ENCODE data around the gene GRIA3. TPM values are rescaled to one million over a fixed set of nuclear protein-coding genes. Genes with fewer than 3 reads are reported as not detected.

The GRIA3 gene
- total RNA-seq, 1 experiment from 2014 or later = not detected

DNA sequence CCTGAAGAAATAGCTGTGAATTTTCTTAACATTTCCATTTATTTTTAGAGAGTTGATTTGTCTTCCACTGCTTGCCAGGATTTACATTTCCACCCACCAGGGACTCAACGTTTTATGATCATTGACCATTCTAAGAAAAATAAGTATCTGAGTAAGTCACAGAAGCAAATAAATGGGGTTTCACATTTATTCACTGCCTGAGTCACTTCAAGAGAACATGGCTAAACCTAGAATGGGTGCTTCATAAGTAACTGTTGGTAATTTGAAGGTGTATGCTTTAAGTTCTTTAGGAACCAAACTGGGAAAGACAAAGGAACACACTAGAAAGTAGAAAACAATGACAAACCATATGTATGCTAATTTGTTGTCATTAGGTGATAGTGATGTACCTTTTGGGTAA is 43.2 kb upstream of the GRIA3 start:
- Histone ChIP-seq H3K4me3 (no peak overlapping the region), H3K9me3 (ENCODE audit: insufficient read depth, low read depth) (no peaks in the 10 kb centered on the region), H3K4me2 (no peak overlapping the region), H3F3A (ENCODE audit: insufficient read depth, low read depth) (no peaks in the 10 kb centered on the region), H4K20me1 (ENCODE audit: insufficient read depth) (no peaks in the 10 kb centered on the region), H3K4me1 (replicated peaks; ENCODE audit: insufficient read depth) (no peaks in the 10 kb centered on the region), H3K79me2 (ENCODE audit: low read depth) (no peaks in the 10 kb centered on the region), H3K9me2 (ENCODE audit: insufficient read depth) (no peaks in the 10 kb centered on the region), H3K27ac (no peak overlapping the region), H3K36me3 (ENCODE audit: low read depth) (no peaks in the 10 kb centered on the region), H2AFZ (no peak overlapping the region), H3K27me3 (ENCODE audit: insufficient read depth, low read depth) (no peaks in the 10 kb centered on the region)
- no peak for TF ChIP-seq EZH2 (IDR thresholded peaks at IDR 0.05; ENCODE audit: low read depth)
- no TSS peak for BruUV-seq (replicated peaks)
- ChIA-PET CTCF (no interaction called here), POLR2A (ENCODE audit: unreplicated experiment) (no interaction called here)
- no peak for DNase-seq
- intact Hi-C loops (cut with micrococcal nuclease; ENCODE audit: unreplicated experiment) = no loop called here

DNA sequence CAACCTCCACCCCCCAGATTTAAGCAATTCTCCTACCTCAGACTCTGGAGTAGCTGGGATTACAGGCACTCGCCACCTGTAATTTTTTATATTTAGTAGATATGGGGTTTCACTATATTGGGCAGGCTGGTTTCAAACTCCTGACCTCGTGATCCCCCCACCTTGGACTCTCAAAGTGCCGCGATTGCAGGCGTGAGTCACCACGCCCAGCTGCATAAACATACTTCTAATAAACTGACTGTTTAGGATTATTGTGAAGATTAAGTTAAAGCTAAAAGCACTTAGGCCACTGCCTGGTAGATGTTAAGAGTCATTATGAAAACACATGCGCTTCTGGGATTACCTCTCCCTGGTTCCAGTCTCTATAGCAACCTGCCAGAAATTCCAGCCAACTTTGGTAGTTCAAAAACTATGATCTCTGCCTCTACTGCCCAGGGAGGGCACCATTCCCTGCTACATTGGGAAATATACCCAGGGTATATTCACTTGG is 30.2 kb upstream of the GRIA3 start:
- DNase-seq = no peak
- Histone ChIP-seq H4K20me1 (ENCODE audit: insufficient read depth) (no peaks in the 10 kb centered on the region), H3F3A (ENCODE audit: insufficient read depth, low read depth) (no peaks in the 10 kb centered on the region), H3K4me1 (replicated peaks; ENCODE audit: insufficient read depth) (no peaks in the 10 kb centered on the region), H3K9me3 (ENCODE audit: insufficient read depth, low read depth) (no peaks in the 10 kb centered on the region), H2AFZ (no peak overlapping the region), H3K27ac (no peak overlapping the region), H3K79me2 (ENCODE audit: low read depth) (no peaks in the 10 kb centered on the region), H3K27me3 (ENCODE audit: insufficient read depth, low read depth) (no peaks in the 10 kb centered on the region), H3K4me2 (no peak overlapping the region), H3K4me3 (no peak overlapping the region), H3K36me3 (ENCODE audit: low read depth) (no peaks in the 10 kb centered on the region), H3K9me2 (ENCODE audit: insufficient read depth) (no peaks in the 10 kb centered on the region)
- CTCF ChIA-PET = no interaction called here
- no TSS peak for BruUV-seq (replicated peaks)
- TF ChIP-seq EZH2 (IDR thresholded peaks at IDR 0.05; ENCODE audit: low read depth) = no peak
- TF ChIP-seq, protein P1, sequence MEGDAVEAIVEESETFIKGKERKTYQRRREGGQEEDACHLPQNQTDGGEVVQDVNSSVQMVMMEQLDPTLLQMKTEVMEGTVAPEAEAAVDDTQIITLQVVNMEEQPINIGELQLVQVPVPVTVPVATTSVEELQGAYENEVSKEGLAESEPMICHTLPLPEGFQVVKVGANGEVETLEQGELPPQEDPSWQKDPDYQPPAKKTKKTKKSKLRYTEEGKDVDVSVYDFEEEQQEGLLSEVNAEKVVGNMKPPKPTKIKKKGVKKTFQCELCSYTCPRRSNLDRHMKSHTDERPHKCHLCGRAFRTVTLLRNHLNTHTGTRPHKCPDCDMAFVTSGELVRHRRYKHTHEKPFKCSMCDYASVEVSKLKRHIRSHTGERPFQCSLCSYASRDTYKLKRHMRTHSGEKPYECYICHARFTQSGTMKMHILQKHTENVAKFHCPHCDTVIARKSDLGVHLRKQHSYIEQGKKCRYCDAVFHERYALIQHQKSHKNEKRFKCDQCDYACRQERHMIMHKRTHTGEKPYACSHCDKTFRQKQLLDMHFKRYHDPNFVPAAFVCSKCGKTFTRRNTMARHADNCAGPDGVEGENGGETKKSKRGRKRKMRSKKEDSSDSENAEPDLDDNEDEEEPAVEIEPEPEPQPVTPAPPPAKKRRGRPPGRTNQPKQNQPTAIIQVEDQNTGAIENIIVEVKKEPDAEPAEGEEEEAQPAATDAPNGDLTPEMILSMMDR (conservative IDR thresholded peaks at IDR 0.05) = no peak
- intact Hi-C loops (cut with micrococcal nuclease; ENCODE audit: unreplicated experiment) = no loop called here
- POLR2A ChIA-PET (ENCODE audit: unreplicated experiment) = no interaction called here

DNA sequence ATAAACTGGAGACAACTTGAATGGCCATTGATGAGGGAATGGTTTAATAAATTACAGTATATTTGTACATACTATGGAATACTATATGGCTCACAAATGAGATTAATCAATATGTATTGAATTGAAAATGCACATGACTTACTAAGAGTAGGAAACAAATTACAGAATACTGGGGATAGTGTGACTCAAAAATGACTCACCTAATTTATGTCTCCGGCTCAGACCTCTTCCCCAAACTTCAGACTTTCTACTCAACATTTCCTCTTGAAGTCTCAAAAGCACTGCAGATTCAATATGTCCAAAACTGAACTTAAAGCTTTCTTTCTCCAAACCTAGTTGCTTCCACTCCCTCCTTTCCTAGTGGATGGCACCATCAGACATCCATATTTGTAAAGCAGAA is 28.8 kb upstream of the GRIA3 start:
- intact Hi-C loops (cut with micrococcal nuclease; ENCODE audit: unreplicated experiment) = no loop called here
- no peaks in the 10 kb centered on the region for H3K36me3 ChIP-seq (ENCODE audit: low read depth)
- H3K9me3 ChIP-seq (ENCODE audit: insufficient read depth, low read depth) = no peaks in the 10 kb centered on the region
- H3K4me3 ChIP-seq = no peak overlapping the region
- H3K27ac ChIP-seq = no peak overlapping the region
- no peak overlapping the region for H2AFZ ChIP-seq
- H3K27me3 ChIP-seq (ENCODE audit: insufficient read depth, low read depth) = no peaks in the 10 kb centered on the region
- no peaks in the 10 kb centered on the region for H3K79me2 ChIP-seq (ENCODE audit: low read depth)
- no peaks in the 10 kb centered on the region for H3F3A ChIP-seq (ENCODE audit: insufficient read depth, low read depth)
- H3K4me2 ChIP-seq = no peak overlapping the region
- no peak for DNase-seq
- H4K20me1 ChIP-seq (ENCODE audit: insufficient read depth) = no peaks in the 10 kb centered on the region
- no peaks in the 10 kb centered on the region for H3K4me1 ChIP-seq (replicated peaks; ENCODE audit: insufficient read depth)
- no TSS peak for BruUV-seq (replicated peaks)
- ChIA-PET POLR2A (ENCODE audit: unreplicated experiment) (no interaction called here), CTCF (no interaction called here)
- H3K9me2 ChIP-seq (ENCODE audit: insufficient read depth) = no peaks in the 10 kb centered on the region
- TF ChIP-seq, protein P1 (conservative IDR thresholded peaks at IDR 0.05) = no peak

DNA sequence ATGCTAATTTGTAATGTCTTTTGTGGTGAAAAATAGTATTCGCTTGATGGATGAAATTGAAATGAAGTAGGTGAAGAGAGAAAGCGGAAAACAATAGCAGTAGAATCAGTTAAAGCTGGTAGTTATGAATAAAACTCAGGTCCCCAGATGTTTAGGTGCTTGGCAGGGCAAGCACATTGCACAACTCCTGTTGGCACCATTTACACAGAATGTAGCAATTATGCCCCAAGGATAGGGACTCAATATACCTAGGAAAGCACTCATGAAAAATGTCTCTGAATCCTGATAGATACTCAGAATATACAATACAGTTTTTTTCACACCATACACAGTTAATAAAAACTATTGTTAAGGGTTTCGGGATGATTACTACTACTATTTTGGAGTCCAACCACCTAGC is 26.5 kb upstream of the GRIA3 start:
- H3K4me3 ChIP-seq = no peak overlapping the region
- H4K20me1 ChIP-seq (ENCODE audit: insufficient read depth) = no peaks in the 10 kb centered on the region
- H3K27me3 ChIP-seq (ENCODE audit: insufficient read depth, low read depth) = no peaks in the 10 kb centered on the region
- ChIA-PET POLR2A (ENCODE audit: unreplicated experiment) (no interaction called here), CTCF (no interaction called here)
- no peak overlapping the region for H3K27ac ChIP-seq
- no peaks in the 10 kb centered on the region for H3F3A ChIP-seq (ENCODE audit: insufficient read depth, low read depth)
- no peak for DNase-seq
- intact Hi-C loops (cut with micrococcal nuclease; ENCODE audit: unreplicated experiment) = no loop called here
- TF ChIP-seq EZH2 (IDR thresholded peaks at IDR 0.05; ENCODE audit: low read depth) = no peak
- TF ChIP-seq, protein P1 (conservative IDR thresholded peaks at IDR 0.05) = no peak
- no peaks in the 10 kb centered on the region for H3K9me2 ChIP-seq (ENCODE audit: insufficient read depth)
- H3K79me2 ChIP-seq (ENCODE audit: low read depth) = no peaks in the 10 kb centered on the region
- no peaks in the 10 kb centered on the region for H3K4me1 ChIP-seq (replicated peaks; ENCODE audit: insufficient read depth)
- no peaks in the 10 kb centered on the region for H3K9me3 ChIP-seq (ENCODE audit: insufficient read depth, low read depth)
- no peak overlapping the region for H3K4me2 ChIP-seq
- no peak overlapping the region for H2AFZ ChIP-seq
- BruUV-seq (replicated peaks) = no TSS peak
- no peaks in the 10 kb centered on the region for H3K36me3 ChIP-seq (ENCODE audit: low read depth)

Data from PC-9 (cell line).